Stimulated activated CD8-positive, alpha-beta memory T cell treated with anti-CD3 and anti-CD28 coated beads, Interleukin-4, amount 100 ng/mL, for 4 hours (primary cell): ENCODE data around the gene RNF135.
"Not testable (repeated sequence)": the region's sequence is repeated elsewhere in the genome, so short reads cannot be mapped to it uniquely, and the experiment has no call there.

Experiments used
- DNase-seq, 2 donors: peaks; one replicate each; pipeline ENCODE4 v3.0.0-alpha.2; 2020; ENCODE audit warnings: low read depth in 2 of 2, low spot score in 1 of 2

Gene RNF135

GRCh38 chr17:30997842-30998241 lies 27.0 kb downstream of the RNF135 start:
- DNase-seq, result no peak

- DNase-seq, result no peak
Measured at GRCh38 chr17:31002047-31002446, 31.2 kb downstream of the RNF135 start.

GRCh38 chr17:31003225-31003866 lies 32.5 kb downstream of the RNF135 start:
- DNase-seq, result no peak

GRCh38 chr17:31004160-31004559 lies 33.3 kb downstream of the RNF135 start:
- DNase-seq, result no peak

- no peak for DNase-seq
Measured at GRCh38 chr17:31007695-31008373, 37.0 kb downstream of the RNF135 start.

GRCh38 chr17:31008374-31009041 lies 37.7 kb downstream of the RNF135 start:
- DNase-seq, result no peak

- not testable (repeated sequence) for DNase-seq
Measured at GRCh38 chr17:31009042-31009702, 38.3 kb downstream of the RNF135 start.

- DNase-seq, result not testable (repeated sequence)
Measured at GRCh38 chr17:31010014-31010413, 39.2 kb downstream of the RNF135 start.

- no peak for DNase-seq
Measured at GRCh38 chr17:31013844-31014243, 43.0 kb downstream of the RNF135 start.

- no peak for DNase-seq
Measured at GRCh38 chr17:31015639-31016038, 44.8 kb downstream of the RNF135 start.

GRCh38 chr17:31019004-31019403 lies 48.2 kb downstream of the RNF135 start:
- DNase-seq, result no peak

- not testable (repeated sequence) for DNase-seq
Measured at GRCh38 chr17:31023171-31023570, 52.3 kb downstream of the RNF135 start.

GRCh38 chr17:31031841-31032240 lies 61.0 kb downstream of the RNF135 start:
- DNase-seq, result no peak

- not testable (repeated sequence) for DNase-seq
Measured at GRCh38 chr17:31035611-31036010, 64.8 kb downstream of the RNF135 start.

- not testable (repeated sequence) for DNase-seq
Measured at GRCh38 chr17:31040837-31041236, 70.0 kb downstream of the RNF135 start.

- not testable (repeated sequence) for DNase-seq
Measured at GRCh38 chr17:31042378-31042777, 71.5 kb downstream of the RNF135 start.

- not testable (repeated sequence) for DNase-seq
Measured at GRCh38 chr17:31046856-31047425, 76.1 kb downstream of the RNF135 start.

GRCh38 chr17:31048142-31048541 lies 77.3 kb downstream of the RNF135 start:
- no peak for DNase-seq

GRCh38 chr17:31048780-31049179 lies 77.9 kb downstream of the RNF135 start:
- DNase-seq, result no peak
